B cell (primary cell): ENCODE data around the gene ADAM12. TPM values are rescaled to one million over a fixed set of nuclear protein-coding genes. Genes with fewer than 3 reads are reported as not detected.

Source experiments
- ATAC-seq: fragments of 200-7000 bp; cut with Tn5 transposase; one replicate; pipeline ENCODE4 v1.10.0; 2021; ENCODE audit warnings: low read depth, mild to moderate bottlenecking, moderate number of reproducible peaks, moderate library complexity
- CTCF ChIA-PET: fragments of 350-600 bp; sonication (Branson Sonifier 250); formaldehyde crosslinking; loops from one replicate; lab custom pipeline; 2021; ENCODE audit warnings: antibody characterized with exemption, inconsistent platforms; lab: Charles Lee
- POLR2A ChIA-PET: fragments of 350-600 bp; sonication (Branson Sonifier 250); formaldehyde crosslinking; loops from one replicate; lab custom pipeline; 2021; ENCODE audit warnings: antibody characterized with exemption; lab: Charles Lee
- DNase-seq: peaks from one replicate; pipeline ENCODE4 v3.0.0; 2013
- H2AFZ ChIP-seq: 2 replicates; pipeline ENCODE4 v1.6.1; 2012; ENCODE audit warnings: mild to moderate bottlenecking, low read depth, low read length; ENCODE audit not compliant: insufficient read depth, poor library complexity, severe bottlenecking
- H3K27ac ChIP-seq, 2 donors: 1 replicate in 1 of 2; 2 replicates in 1 of 2; pipeline ENCODE4 v1.5.1; 2012 to 2013; ENCODE audit warnings: low read length in 2 of 2, mild to moderate bottlenecking in 2 of 2, moderate library complexity in 1 of 2
- H3K27me3 ChIP-seq, 4 experiments: fragments of 200-600 bp in 1 of 4; sonication (generic) in 1 of 4; replicated peaks in 1 of 4; 1 replicate in 2 of 4; 2 replicates in 2 of 4; pipeline versions ENCODE4 v1.6.1 to v1.7.0; 2013 to 2016; ENCODE audit warnings: low read length in 3 of 4, mild to moderate bottlenecking in 2 of 4, mixed read lengths in 1 of 4, moderate library complexity in 1 of 4; ENCODE audit not compliant: insufficient read depth in 4 of 4, control insufficient read depth in 3 of 4; ENCODE audit errors: control extremely low read depth in 1 of 4
- H3K36me3 ChIP-seq, 2 experiments: replicated peaks in 1 of 2; 1 replicate in 1 of 2; 2 replicates in 1 of 2; pipeline versions ENCODE4 v1.6.1 to v1.7.1; 2013; ENCODE audit warnings: low read length in 1 of 2; ENCODE audit not compliant: insufficient read depth in 2 of 2, control insufficient read depth in 1 of 2; ENCODE audit errors: control extremely low read depth in 1 of 2, extremely low read depth in 1 of 2
- H3K4me1 ChIP-seq, 2 donors: fragments of 200-600 bp in 1 of 2; sonication (generic) in 1 of 2; 1 replicate in 1 of 2; 2 replicates in 1 of 2; pipeline versions ENCODE4 v1.5.1 to v1.6.1; 2013 to 2017; ENCODE audit warnings: low read length in 2 of 2; ENCODE audit not compliant: control insufficient read depth in 2 of 2, insufficient read depth in 2 of 2
- H3K4me2 ChIP-seq: replicated peaks from 2 replicates; pipeline ENCODE3; 2012; ENCODE audit warnings: mild to moderate bottlenecking, low read depth, low read length; ENCODE audit not compliant: poor library complexity, severe bottlenecking
- H3K4me3 ChIP-seq, 5 experiments: fragments of 200-600 bp in 1 of 5; sonication (generic) in 1 of 5; 1 replicate in 3 of 5; 2 replicates in 2 of 5; pipeline versions ENCODE4 v1.5.1 to v1.7.0; 2011 to 2016; ENCODE audit warnings: low read length in 4 of 5, mild to moderate bottlenecking in 4 of 5, low read depth in 2 of 5, control low read depth in 1 of 5, moderate library complexity in 1 of 5; ENCODE audit not compliant: insufficient read depth in 1 of 5; ENCODE audit errors: control extremely low read depth in 1 of 5, extremely low read depth in 1 of 5
- H3K79me2 ChIP-seq: fragments of 200-600 bp; sonication (generic); one replicate; pipeline ENCODE4 v1.6.0; 2016; ENCODE audit warnings: low read length; ENCODE audit not compliant: control insufficient read depth, insufficient read depth
- H3K9ac ChIP-seq: fragments of 200-600 bp; sonication (generic); 2 replicates; pipeline ENCODE4 v1.6.1; 2017; ENCODE audit warnings: mild to moderate bottlenecking, low read length, moderate library complexity
- H3K9me3 ChIP-seq, 3 donors: one replicate each; pipeline versions ENCODE4 v1.6.1 to v1.7.1; 2013; ENCODE audit warnings: low read length in 2 of 3; ENCODE audit not compliant: control insufficient read depth in 2 of 3, insufficient read depth in 1 of 3; ENCODE audit errors: control extremely low read depth in 1 of 3
- H4K20me1 ChIP-seq: 2 replicates; pipeline ENCODE4 v1.6.0; 2012; ENCODE audit warnings: mild to moderate bottlenecking, low read length; ENCODE audit not compliant: insufficient read depth, control insufficient read depth, poor library complexity, severe bottlenecking
- H3K27ac Mint-ChIP-seq: one replicate; pipeline ENCODE4 v1.8.0; 2021; ENCODE audit warnings: mixed read lengths
- H3K27me3 Mint-ChIP-seq: one replicate; pipeline ENCODE4 v1.8.0; 2021; ENCODE audit warnings: mixed read lengths
- H3K4me1 Mint-ChIP-seq: one replicate; pipeline ENCODE4 v1.8.0; 2021; ENCODE audit warnings: mixed read lengths
- H3K4me3 Mint-ChIP-seq: one replicate; pipeline ENCODE4 v1.8.0; 2021; ENCODE audit warnings: mixed read lengths
- H3K9me3 Mint-ChIP-seq: one replicate; pipeline ENCODE4 v1.8.0; 2022; ENCODE audit warnings: mixed read lengths; ENCODE audit not compliant: insufficient read depth
- CTCF ChIP-seq: fragments of 200-600 bp; IDR thresholded peaks from one replicate; pipeline ENCODE4 v1.8.0; 2022; ENCODE audit warnings: antibody characterized with exemption, mild to moderate bottlenecking
- EZH2 ChIP-seq: IDR thresholded peaks from 2 replicates; pipeline ENCODE4 v1.6.1; 2012; ENCODE audit warnings: borderline replicate concordance, low read depth, mild to moderate bottlenecking, moderate library complexity, low read length; ENCODE audit not compliant: insufficient read depth, poor library complexity, severe bottlenecking
- WGBS: methylation state at CpG from one replicate; pipeline ENCODE4 v1.1.5; 2013; ENCODE audit warnings: missing lambda C conversion rate; ENCODE audit not compliant: insufficient coverage; 5-methylcytosine and 5-hydroxymethylcytosine counted together
- intact Hi-C: fragments of 100-400 bp; cut with micrococcal nuclease; formaldehyde crosslinking; loops from one replicate; pipeline ENCODE4 v1.10.0; 2022
- polyA plus RNA-seq: library from polyadenylated mRNA; depleted of rRNA; stranded (reverse); fragments of >200 nt; gene quantifications from 2 replicates; pipeline ENCODE4 v1.2.3, GENCODE V29; 2012
- total RNA-seq, 2 donors: library from RNA; stranded (reverse); fragments of 120-200 nt in 1 of 2; gene quantifications; 1 replicate in 1 of 2; 2 replicates in 1 of 2; pipeline versions ENCODE4 v1.2.3 to v1.2.4, GENCODE V29; 2013 to 2022

ADAM12 gene
- total and polyA plus RNA-seq, 2 donors (not counting 1 experiment from before 2014, with no cell fraction given), result 0.01 to 0.22 TPM

GRCh38 chr10:126124046-126124445, 264.2 kb downstream of the ADAM12 start:
- POLR2A ChIA-PET, result no interaction called here
- H3K9me3 ChIP-seq, result peaks cover 0 to 4% (median 0%) of the 10 kb centered on the region in 3 donors
- H3K79me2 ChIP-seq, result no peaks in the 10 kb centered on the region
- H3K9me3 Mint-ChIP-seq, result no peaks in the 10 kb centered on the region
- no peaks in the 10 kb centered on the region for H3K36me3 ChIP-seq
- no peaks in the 10 kb centered on the region for H3K27me3 ChIP-seq
- no peak overlapping the region for H3K27ac Mint-ChIP-seq
- no peak overlapping the region for H2AFZ ChIP-seq
- no peak for ATAC-seq
- intact Hi-C loops, result no loop called here
- H3K4me3 ChIP-seq, result no peak overlapping the region
- CTCF ChIA-PET, result no interaction called here
- no peaks in the 10 kb centered on the region for H3K27me3 Mint-ChIP-seq
- no peak for DNase-seq
- H3K4me2 ChIP-seq, result no peak overlapping the region
- H3K4me1 Mint-ChIP-seq, result no peaks in the 10 kb centered on the region
- H3K4me1 ChIP-seq, result no peaks in the 10 kb centered on the region
- no peak overlapping the region for H3K9ac ChIP-seq
- H3K4me3 Mint-ChIP-seq, result no peak overlapping the region
- no peak overlapping the region for H3K27ac ChIP-seq
- no peaks in the 10 kb centered on the region for H4K20me1 ChIP-seq
- no peak for TF ChIP-seq CTCF
- TF ChIP-seq EZH2, result no peak
- WGBS, result 92% methylated on average over 6 of the region's 7 CpGs

- intact Hi-C loops, result no loop called here
- no peaks in the 10 kb centered on the region for H3K9me3 ChIP-seq
- H3K79me2 ChIP-seq, result no peaks in the 10 kb centered on the region
- H3K9ac ChIP-seq, result no peak overlapping the region
- H4K20me1 ChIP-seq, result no peaks in the 10 kb centered on the region
- H3K27ac ChIP-seq, result no peak overlapping the region
- no peaks in the 10 kb centered on the region for H3K36me3 ChIP-seq
- no peak overlapping the region for H3K4me3 Mint-ChIP-seq
- H3K27ac Mint-ChIP-seq, result no peak overlapping the region
- no peak overlapping the region for H3K4me2 ChIP-seq
- H3K4me3 ChIP-seq, result no peak overlapping the region
- ChIA-PET CTCF (no interaction called here), POLR2A (no interaction called here)
- no peaks in the 10 kb centered on the region for H3K27me3 Mint-ChIP-seq
- no peaks in the 10 kb centered on the region for H3K4me1 Mint-ChIP-seq
- 94% methylated on average over 8 of the region's 10 CpGs for WGBS
- DNase-seq (no peak), ATAC-seq (no peak)
- no peak overlapping the region for H2AFZ ChIP-seq
- no peaks in the 10 kb centered on the region for H3K4me1 ChIP-seq
- no peaks in the 10 kb centered on the region for H3K9me3 Mint-ChIP-seq
- H3K27me3 ChIP-seq, result no peaks in the 10 kb centered on the region
- TF ChIP-seq CTCF (no peak), EZH2 (no peak)
These were observed 264.8 kb downstream of the ADAM12 start for GRCh38 chr10:126123466-126123865.
